Measurements from ENCODE around the gene ELAVL2.

DNA sequence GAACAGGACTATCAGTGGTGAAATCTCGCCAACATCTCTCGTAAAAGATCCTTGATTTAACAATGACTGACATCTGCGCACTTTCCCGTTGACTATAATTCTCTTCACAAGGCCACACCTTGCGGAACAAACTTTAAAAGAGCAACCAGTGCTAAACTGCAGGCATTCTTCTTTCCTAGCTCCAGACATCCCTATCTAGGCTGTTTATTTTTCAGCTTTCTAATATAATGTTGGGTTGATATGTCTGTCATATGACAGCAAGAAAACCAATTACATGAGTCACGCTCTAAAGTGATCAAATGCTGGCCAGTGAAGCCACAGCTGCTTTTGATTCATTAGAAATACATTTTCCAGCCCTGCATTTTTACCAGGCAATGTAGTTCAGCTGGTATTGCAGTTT is 162.5 kb downstream of the ELAVL2 start:
- no peak for TF ChIP-seq POLR2AphosphoS5 (IDR thresholded peaks at IDR 0.05; ENCODE audit: insufficient read depth, low read depth, low read length)
- TF ChIP-seq MAX (IDR thresholded peaks at IDR 0.05; ENCODE audit: insufficient read depth, insufficient read length), result no peak
- no peak for TF ChIP-seq CTCF (IDR thresholded peaks at IDR 0.05; ENCODE audit: extremely low read depth in 1 of 2, insufficient read depth in 1 of 2, low read depth in 1 of 2, low read length in 2 of 2)
- no peak for TF ChIP-seq POLR2A (IDR thresholded peaks at IDR 0.05; ENCODE audit: low read depth, low read length)

All from endothelial cell of umbilical vein (primary cell).